Activated CD4-positive, alpha-beta T cell treated with anti-CD3 and anti-CD28 coated beads, Interleukin-2, amount 50 U/mL, for 1 hour (primary cell): ENCODE results near the gene SLC37A1.
"Not testable (repeated sequence)": the region's sequence is repeated elsewhere in the genome, so short reads cannot be mapped to it uniquely, and the experiment has no call there.

ENCODE experiments used
- DNase-seq: peaks from one replicate; pipeline ENCODE4 v3.0.0-alpha.2; 2020

The SLC37A1 gene

GRCh38 chr21:42623694-42624093 lies 110.0 kb downstream of the SLC37A1 start:
- DNase-seq, result no peak

- DNase-seq, result no peak
These were observed 110.6 kb downstream of the SLC37A1 start for GRCh38 chr21:42624095-42624790.

GRCh38 chr21:42624936-42625335 lies 111.3 kb downstream of the SLC37A1 start:
- no peak for DNase-seq

- DNase-seq, result no peak
These were observed 112.5 kb downstream of the SLC37A1 start for GRCh38 chr21:42626171-42626570.

- no peak for DNase-seq
These were observed 114.1 kb downstream of the SLC37A1 start for GRCh38 chr21:42627527-42628289.

- not testable (repeated sequence) for DNase-seq
These were observed 114.9 kb downstream of the SLC37A1 start for GRCh38 chr21:42628466-42629061.

GRCh38 chr21:42629933-42630589 lies 116.4 kb downstream of the SLC37A1 start:
- no peak for DNase-seq

- no peak for DNase-seq
These were observed 117.0 kb downstream of the SLC37A1 start for GRCh38 chr21:42630626-42631025.
